ENCODE results near the gene ZNF296.

DNA sequence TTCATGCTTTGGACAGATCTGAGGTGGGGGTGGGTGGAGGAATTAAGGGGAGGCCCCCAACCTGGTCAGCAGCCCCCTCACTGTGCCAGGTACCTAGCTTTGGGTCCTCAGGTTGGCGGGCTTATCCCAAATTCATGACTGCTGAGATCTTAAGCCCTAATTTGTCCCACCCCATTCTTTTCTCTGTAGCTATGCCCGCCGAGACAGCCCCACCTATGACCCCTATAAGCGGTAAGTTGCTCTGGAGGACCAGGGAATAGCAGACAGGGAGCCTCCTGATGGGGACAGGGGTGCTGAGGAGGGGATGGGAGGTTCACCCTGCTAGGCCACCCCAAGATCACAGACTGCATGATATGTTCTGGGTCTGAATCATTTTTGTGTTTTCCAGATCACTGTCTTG is 14.3 kb downstream of the ZNF296 start:
- no peak for TF ChIP-seq CTCF (IDR thresholded peaks at IDR 0.05)
- TF ChIP-seq EZH2 (IDR thresholded peaks at IDR 0.05): no peak

Measured in neural progenitor cell (in vitro differentiated cells).